HCT116 (cell line): ENCODE data around the gene MND1. TPM values are rescaled to one million over a fixed set of nuclear protein-coding genes. Genes with fewer than 3 reads are reported as not detected.

ENCODE experiments used
- ATAC-seq: fragments of 200-7000 bp; cut with Tn5 transposase; 2 replicates; pipeline ENCODE4 v1.9.1; 2020; ENCODE audit warnings: mild to moderate bottlenecking, moderate library complexity
- BruUV-seq: library from RNA; stranded (reverse); fragments of 400-500 nt; replicated peaks from 2 replicates; lab custom pipeline; 2021; lab: Mats Ljungman, UMichigan
- CTCF ChIA-PET: fragments of 300-600 bp; sonication (Branson Sonifier 250); formaldehyde crosslinking; loops from one replicate; lab custom pipeline; 2021; ENCODE audit warnings: antibody characterized with exemption; lab: Charles Lee
- POLR2A ChIA-PET: fragments of 300-600, 350-600 bp; sonication (Branson Sonifier 250); formaldehyde crosslinking; loops from one replicate; lab custom pipeline; 2021; ENCODE audit warnings: antibody characterized with exemption; lab: Charles Lee
- RAD21 ChIA-PET, 2 experiments: fragments of 300-600 bp; sonication (Branson Sonifier 250); formaldehyde crosslinking; loops; one replicate each; lab custom pipeline; 2023; ENCODE audit warnings: low total read pairs in 2 of 2; ENCODE audit not compliant: uncharacterized antibody in 2 of 2, unreplicated experiment in 2 of 2, low non-redundant PET in 1 of 2; lab: Charles Lee
- DNase-seq: peaks from one replicate; pipeline ENCODE4 v3.0.0-alpha.2; 2010; ENCODE audit warnings: low read depth, low spot score
- H2AFZ ChIP-seq: fragments of 200-600 bp; shearing (Covaris generic), sonication (generic); 2 replicates; pipeline ENCODE4 v1.6.1; 2017; ENCODE audit warnings: low read depth, mixed run types, mixed read lengths, antibody characterized with exemption, low read length; ENCODE audit not compliant: poor library complexity, severe bottlenecking
- H3K27ac ChIP-seq: 2 replicates; pipeline ENCODE4 v1.5.1; 2012; ENCODE audit warnings: low read depth, low read length
- H3K27me3 ChIP-seq: fragments of 200-600 bp; sonication (generic); 2 replicates; pipeline ENCODE4 v1.6.1; 2016; ENCODE audit warnings: mixed run types, low read length, mixed read lengths; ENCODE audit not compliant: insufficient read depth
- H3K36me3 ChIP-seq, 2 experiments: fragments of 200-500 bp in 1 of 2; fragments of 200-600 bp in 1 of 2; sonication (Bioruptor generic) in 1 of 2; sonication (generic) in 1 of 2; 2 replicates each; pipeline versions ENCODE4 v1.5.1 to v1.6.1; 2014 to 2016; ENCODE audit warnings: low read length in 2 of 2, inconsistent platforms in 1 of 2, mixed read lengths in 1 of 2, mixed run types in 1 of 2; ENCODE audit not compliant: insufficient read depth in 2 of 2, control insufficient read depth in 1 of 2
- H3K4me1 ChIP-seq, 2 experiments: fragments of 200-600 bp in 1 of 2; sonication (generic) in 1 of 2; 2 replicates each; pipeline versions ENCODE4 v1.5.1 to v1.6.1; 2012 to 2017; ENCODE audit warnings: low read length in 2 of 2, inconsistent platforms in 1 of 2, mild to moderate bottlenecking in 1 of 2, mixed read lengths in 1 of 2, mixed run types in 1 of 2, moderate library complexity in 1 of 2; ENCODE audit not compliant: insufficient read depth in 2 of 2, control insufficient read depth in 1 of 2
- H3K4me2 ChIP-seq: fragments of 200-600 bp; sonication (generic); 2 replicates; pipeline ENCODE4 v1.6.1; 2017; ENCODE audit warnings: mixed run types, low read length, mixed read lengths
- H3K4me3 ChIP-seq, 2 experiments: fragments of 200-600 bp in 1 of 2; sonication (generic) in 1 of 2; replicated peaks in 1 of 2; 2 replicates each; pipeline ENCODE4 v1.5.1; 2011 to 2016; ENCODE audit warnings: low read length in 2 of 2, control low read depth in 1 of 2, low read depth in 1 of 2, mild to moderate bottlenecking in 1 of 2, mixed read lengths in 1 of 2, mixed run types in 1 of 2
- H3K79me2 ChIP-seq: fragments of 200-600 bp; sonication (generic); 2 replicates; pipeline ENCODE4 v1.6.1; 2017; ENCODE audit warnings: mild to moderate bottlenecking, mixed run types, low read length, moderate library complexity, mixed read lengths; ENCODE audit not compliant: insufficient read depth
- H3K9ac ChIP-seq: fragments of 200-600 bp; sonication (generic); 2 replicates; pipeline ENCODE4 v1.6.1; 2016; ENCODE audit warnings: low read length, mixed read lengths
- H3K9me2 ChIP-seq: fragments of 200-600 bp; sonication (generic), shearing (Covaris generic); 2 replicates; pipeline ENCODE4 v1.6.1; 2017; ENCODE audit warnings: mixed run types, mild to moderate bottlenecking, moderate library complexity; ENCODE audit not compliant: insufficient read depth
- H3K9me3 ChIP-seq, 2 experiments: fragments of 200-500 bp in 1 of 2; fragments of 200-600 bp in 1 of 2; sonication (Bioruptor generic) in 1 of 2; sonication (generic) in 1 of 2; 2 replicates each; pipeline ENCODE4 v1.6.1; 2014 to 2017; ENCODE audit warnings: low read length in 2 of 2, mixed read lengths in 2 of 2, inconsistent platforms in 1 of 2, low read depth in 1 of 2, mild to moderate bottlenecking in 1 of 2, mixed run types in 1 of 2, moderate library complexity in 1 of 2; ENCODE audit not compliant: control insufficient read depth in 1 of 2, insufficient read depth in 1 of 2
- H4K20me1 ChIP-seq: fragments of 200-600 bp; sonication (generic), shearing (Covaris generic); 2 replicates; pipeline ENCODE4 v1.6.1; 2017; ENCODE audit warnings: mixed run types, mild to moderate bottlenecking, moderate library complexity; ENCODE audit not compliant: insufficient read depth
- ATF3 ChIP-seq: IDR thresholded peaks from 2 replicates; pipeline ENCODE4 v1.6.1; 2012
- CBX3 ChIP-seq: IDR thresholded peaks from 2 replicates; pipeline ENCODE4 v1.6.1; 2012; ENCODE audit warnings: low read depth
- CTCF ChIP-seq, 3 experiments: fragments of 200-600 bp in 1 of 3; sonication (generic) in 1 of 3; IDR thresholded peaks in 2 of 3; conservative IDR thresholded peaks in 1 of 3; 2 replicates each; pipeline ENCODE4 v1.5.1; 2012 to 2017; ENCODE audit warnings: low read depth in 2 of 3, low read length in 2 of 3, antibody characterized with exemption in 1 of 3, borderline replicate concordance in 1 of 3, control low read depth in 1 of 3, mild to moderate bottlenecking in 1 of 3, mixed read lengths in 1 of 3, mixed run types in 1 of 3, moderate library complexity in 1 of 3; ENCODE audit not compliant: insufficient read depth in 1 of 3
- EGR1 ChIP-seq: IDR thresholded peaks from 2 replicates; pipeline ENCODE4 v1.6.1; 2012; ENCODE audit warnings: low read depth
- FOSL1 ChIP-seq: IDR thresholded peaks from 2 replicates; pipeline ENCODE4 v1.6.1; 2012; ENCODE audit warnings: low read depth
- MAX ChIP-seq: IDR thresholded peaks from 2 replicates; pipeline ENCODE4 v1.6.1; 2012
- POLR2AphosphoS5 ChIP-seq: IDR thresholded peaks from 2 replicates; pipeline ENCODE4 v1.6.1; 2011; ENCODE audit warnings: mild to moderate bottlenecking, low read depth, low read length, moderate library complexity
- SP1 ChIP-seq: IDR thresholded peaks from 2 replicates; pipeline ENCODE4 v1.6.1; 2012; ENCODE audit warnings: low read depth
- SRF ChIP-seq: IDR thresholded peaks from 2 replicates; pipeline ENCODE4 v1.6.1; 2012; ENCODE audit warnings: low read depth
- TCF7L2 ChIP-seq: IDR thresholded peaks from 2 replicates; pipeline ENCODE4 v1.7.0; 2011; ENCODE audit warnings: borderline replicate concordance, inconsistent platforms; ENCODE audit not compliant: insufficient read depth, insufficient read length; ENCODE audit errors: extremely low read depth
- YY1 ChIP-seq: IDR thresholded peaks from 2 replicates; pipeline ENCODE4 v1.6.1; 2011; ENCODE audit warnings: low read length, low read depth, moderate library complexity, mild to moderate bottlenecking; ENCODE audit not compliant: insufficient replicate concordance; ENCODE audit errors: extremely low read depth
- ZBTB33 ChIP-seq: IDR thresholded peaks from 2 replicates; pipeline ENCODE4 v1.6.1; 2011; ENCODE audit warnings: mild to moderate bottlenecking, low read length, moderate library complexity; ENCODE audit not compliant: insufficient replicate concordance; ENCODE audit errors: extremely low read depth
- ZFX ChIP-seq: fragments of 450-650 bp; IDR thresholded peaks from 2 replicates; pipeline ENCODE4 v1.6.1; 2017
- ZNF274 ChIP-seq: fragments of 200-500 bp; sonication (Bioruptor generic); IDR thresholded peaks from 2 replicates; pipeline ENCODE4 v1.6.1; 2014; ENCODE audit warnings: mild to moderate bottlenecking, low read depth, low read length, inconsistent platforms
- intact Hi-C: fragments of 100-400 bp; cut with micrococcal nuclease; formaldehyde crosslinking; loops from 2 replicates; pipeline ENCODE4 v1.10.0; 2022
- total RNA-seq: library from RNA; stranded (reverse); gene quantifications from one replicate; pipeline ENCODE4 v1.2.1, GENCODE V29; 2021; ENCODE audit not compliant: unreplicated experiment
- TF ChIP-seq, protein P1 (sequence below): IDR thresholded peaks from 2 replicates; pipeline ENCODE4 v1.6.1; 2012; ENCODE audit warnings: low read depth

The MND1 gene
- total RNA-seq, 1 experiment from 2014 or later, result 29.9 TPM

GRCh38 chr4:153420361-153420760, 75.9 kb downstream of the MND1 start:
- ChIA-PET POLR2A (no interaction called here), RAD21 (no interaction called here), CTCF (no interaction called here)
- ATAC-seq, result no peak
- no peaks in the 10 kb centered on the region for H3K9me2 ChIP-seq
- H3K4me1 ChIP-seq, result no peaks in the 10 kb centered on the region
- no peak overlapping the region for H3K27ac ChIP-seq
- H3K27me3 ChIP-seq, result no peaks in the 10 kb centered on the region
- no peak overlapping the region for H3K4me3 ChIP-seq
- BruUV-seq, result no TSS peak
- no peaks in the 10 kb centered on the region for H4K20me1 ChIP-seq
- no peaks in the 10 kb centered on the region for H3K79me2 ChIP-seq
- H3K9ac ChIP-seq, result no peak overlapping the region
- no peaks in the 10 kb centered on the region for H3K9me3 ChIP-seq
- H3K4me2 ChIP-seq, result no peak overlapping the region
- intact Hi-C loops, result no loop called here
- no peak for DNase-seq
- H3K36me3 ChIP-seq, result 0 out of 4 replicates have a peak, but pooled peaks cover 0 to 4% of the 10 kb centered on the region in 2 experiments
- TF ChIP-seq MAX, result no peak
- TF ChIP-seq ZBTB33, result no peak
- no peak for TF ChIP-seq ATF3
- TF ChIP-seq CTCF (IDR thresholded peaks at IDR 0.05 in 2 of 3, conservative IDR thresholded peaks at IDR 0.05 in 1 of 3; ENCODE audit: borderline replicate concordance in 1 of 3, insufficient read depth in 1 of 3, low read depth in 2 of 3, low read length in 2 of 3), result no peak
- no peak for TF ChIP-seq POLR2AphosphoS5
- no peak for TF ChIP-seq SP1
- TF ChIP-seq YY1, result no peak
- no peak for TF ChIP-seq ZNF274
- no peak for TF ChIP-seq SRF
- TF ChIP-seq CBX3, result no peak
- TF ChIP-seq ZFX, result no peak
- no peak for TF ChIP-seq FOSL1
- TF ChIP-seq, protein P1, sequence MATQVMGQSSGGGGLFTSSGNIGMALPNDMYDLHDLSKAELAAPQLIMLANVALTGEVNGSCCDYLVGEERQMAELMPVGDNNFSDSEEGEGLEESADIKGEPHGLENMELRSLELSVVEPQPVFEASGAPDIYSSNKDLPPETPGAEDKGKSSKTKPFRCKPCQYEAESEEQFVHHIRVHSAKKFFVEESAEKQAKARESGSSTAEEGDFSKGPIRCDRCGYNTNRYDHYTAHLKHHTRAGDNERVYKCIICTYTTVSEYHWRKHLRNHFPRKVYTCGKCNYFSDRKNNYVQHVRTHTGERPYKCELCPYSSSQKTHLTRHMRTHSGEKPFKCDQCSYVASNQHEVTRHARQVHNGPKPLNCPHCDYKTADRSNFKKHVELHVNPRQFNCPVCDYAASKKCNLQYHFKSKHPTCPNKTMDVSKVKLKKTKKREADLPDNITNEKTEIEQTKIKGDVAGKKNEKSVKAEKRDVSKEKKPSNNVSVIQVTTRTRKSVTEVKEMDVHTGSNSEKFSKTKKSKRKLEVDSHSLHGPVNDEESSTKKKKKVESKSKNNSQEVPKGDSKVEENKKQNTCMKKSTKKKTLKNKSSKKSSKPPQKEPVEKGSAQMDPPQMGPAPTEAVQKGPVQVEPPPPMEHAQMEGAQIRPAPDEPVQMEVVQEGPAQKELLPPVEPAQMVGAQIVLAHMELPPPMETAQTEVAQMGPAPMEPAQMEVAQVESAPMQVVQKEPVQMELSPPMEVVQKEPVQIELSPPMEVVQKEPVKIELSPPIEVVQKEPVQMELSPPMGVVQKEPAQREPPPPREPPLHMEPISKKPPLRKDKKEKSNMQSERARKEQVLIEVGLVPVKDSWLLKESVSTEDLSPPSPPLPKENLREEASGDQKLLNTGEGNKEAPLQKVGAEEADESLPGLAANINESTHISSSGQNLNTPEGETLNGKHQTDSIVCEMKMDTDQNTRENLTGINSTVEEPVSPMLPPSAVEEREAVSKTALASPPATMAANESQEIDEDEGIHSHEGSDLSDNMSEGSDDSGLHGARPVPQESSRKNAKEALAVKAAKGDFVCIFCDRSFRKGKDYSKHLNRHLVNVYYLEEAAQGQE, result no peak
- no peak for TF ChIP-seq TCF7L2
- TF ChIP-seq EGR1, result no peak
- no peak overlapping the region for H2AFZ ChIP-seq
